GM20431 (cell line): ENCODE data around the gene PDE5A.

Experiments used
- in situ Hi-C: fragments of 300-500 bp; cut with MseI, MboI; formaldehyde crosslinking; loops from one replicate; pipeline ENCODE4 v1.15.0; 2020; ENCODE audit warnings: low sequenced_read_pairs; ENCODE audit not compliant: unreplicated experiment

Gene PDE5A

GRCh38 chr4:119593698-119594097 lies 34.9 kb downstream of the PDE5A start:
- in situ Hi-C loops, result no loop called here

- in situ Hi-C loops, result no loop called here
Observed at GRCh38 chr4:119592830-119593229, 35.8 kb downstream of the PDE5A start.

- in situ Hi-C loops, result no loop called here
Observed at GRCh38 chr4:119589165-119589564, 39.4 kb downstream of the PDE5A start.

GRCh38 chr4:119587796-119588195 lies 40.8 kb downstream of the PDE5A start:
- in situ Hi-C loops, result no loop called here

GRCh38 chr4:119585771-119586170 lies 42.8 kb downstream of the PDE5A start:
- in situ Hi-C loops, result no loop called here

- in situ Hi-C loops, result no loop called here
Observed at GRCh38 chr4:119581190-119581873, 47.3 kb downstream of the PDE5A start.

GRCh38 chr4:119580293-119580692 lies 48.3 kb downstream of the PDE5A start:
- in situ Hi-C loops, result no loop called here

GRCh38 chr4:119579823-119580222 lies 48.8 kb downstream of the PDE5A start:
- in situ Hi-C loops, result no loop called here

GRCh38 chr4:119570401-119570800 lies 58.2 kb downstream of the PDE5A start:
- in situ Hi-C loops, result no loop called here

GRCh38 chr4:119564106-119564505 lies 64.5 kb downstream of the PDE5A start:
- in situ Hi-C loops, result no loop called here

GRCh38 chr4:119559044-119559647 lies 69.5 kb downstream of the PDE5A start:
- in situ Hi-C loops, result no loop called here

GRCh38 chr4:119550857-119551532 lies 77.6 kb downstream of the PDE5A start:
- in situ Hi-C loops, result no loop called here

- in situ Hi-C loops, result no loop called here
Observed at GRCh38 chr4:119549639-119550038, 79.0 kb downstream of the PDE5A start.

- in situ Hi-C loops, result no loop called here
Observed at GRCh38 chr4:119543779-119544178, 84.8 kb downstream of the PDE5A start.

- in situ Hi-C loops, result no loop called here
Observed at GRCh38 chr4:119543187-119543586, 85.4 kb downstream of the PDE5A start.

GRCh38 chr4:119540249-119540648 lies 88.4 kb downstream of the PDE5A start:
- in situ Hi-C loops, result no loop called here

GRCh38 chr4:119537586-119537985 lies 91.0 kb downstream of the PDE5A start:
- in situ Hi-C loops, result no loop called here

GRCh38 chr4:119536572-119537528 lies 91.8 kb downstream of the PDE5A start:
- in situ Hi-C loops, result no loop called here

- in situ Hi-C loops, result no loop called here
Observed at GRCh38 chr4:119532319-119532718, 96.3 kb downstream of the PDE5A start.

GRCh38 chr4:119529788-119530187 lies 98.8 kb downstream of the PDE5A start:
- in situ Hi-C loops, result no loop called here
